NT2/D1 (cell line): ENCODE measurements around the gene VPS36.
"Not testable (repeated sequence)": the region's sequence is repeated elsewhere in the genome, so short reads cannot be mapped to it uniquely, and the experiment has no call there.

Experiments
- DNase-seq: peaks from one replicate; pipeline ENCODE4 v3.0.0-alpha.2; 2011; ENCODE audit warnings: low read depth, low spot score
- H3K27me3 ChIP-seq: 2 replicates; pipeline ENCODE4 v1.6.0; 2011; ENCODE audit warnings: mild to moderate bottlenecking; ENCODE audit not compliant: insufficient read length, insufficient read depth
- H3K36me3 ChIP-seq: 2 replicates; pipeline ENCODE4 v1.6.1; 2011; ENCODE audit warnings: mild to moderate bottlenecking, low read length, mixed read lengths; ENCODE audit not compliant: insufficient read depth, insufficient read length
- H3K4me1 ChIP-seq: 2 replicates; pipeline ENCODE4 v1.5.1; 2011; ENCODE audit not compliant: insufficient read depth, insufficient read length
- H3K4me3 ChIP-seq: 2 replicates; pipeline ENCODE4 v1.5.1; 2011; ENCODE audit warnings: low read depth; ENCODE audit not compliant: insufficient read length
- H3K9ac ChIP-seq: 2 replicates; pipeline ENCODE4 v1.6.0; 2011; ENCODE audit warnings: low read depth; ENCODE audit not compliant: insufficient read length
- H3K9me3 ChIP-seq: 2 replicates; pipeline ENCODE4 v1.5.1; 2011; ENCODE audit warnings: mild to moderate bottlenecking, low read length; ENCODE audit not compliant: insufficient read depth
- SUZ12 ChIP-seq: IDR thresholded peaks from 2 replicates; pipeline ENCODE4 v1.6.1; 2011; ENCODE audit not compliant: insufficient read length, insufficient read depth; ENCODE audit errors: extremely low read depth
- YY1 ChIP-seq: IDR thresholded peaks from 2 replicates; pipeline ENCODE4 v1.6.1; 2011; ENCODE audit not compliant: insufficient read length, insufficient read depth
- ZNF274 ChIP-seq: IDR thresholded peaks from 2 replicates; pipeline ENCODE4 v1.6.1; 2011; ENCODE audit warnings: mild to moderate bottlenecking, low read depth, low read length

Gene VPS36

DNA sequence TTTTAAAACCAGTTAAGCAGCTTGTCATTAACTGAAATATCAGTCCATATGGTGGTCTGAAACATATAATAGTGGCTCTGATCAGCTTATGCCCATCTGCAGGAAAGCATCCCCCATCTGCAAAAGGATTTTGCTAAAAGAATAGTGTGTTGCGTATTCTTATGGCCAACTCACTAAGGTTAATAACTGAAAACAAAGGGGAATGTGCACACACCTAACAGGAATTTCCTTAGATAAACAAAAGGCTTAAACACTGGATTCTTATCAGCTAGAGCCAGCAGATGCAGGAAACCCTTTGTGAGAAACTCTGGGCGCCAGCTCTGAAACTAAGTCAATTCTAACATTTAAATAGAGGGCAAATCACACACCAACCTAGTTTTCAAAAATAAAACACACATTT, 22.1 kb downstream of the VPS36 start:
- Histone ChIP-seq H3K4me1 (no peaks in the 10 kb centered on the region), H3K9ac (no peak overlapping the region), H3K9me3 (no peaks in the 10 kb centered on the region), H3K36me3 (peaks cover 7% of the 10 kb centered on the region), H3K27me3 (no peaks in the 10 kb centered on the region), H3K4me3 (no peak overlapping the region)
- no peak for TF ChIP-seq YY1
- DNase-seq: no peak

DNA sequence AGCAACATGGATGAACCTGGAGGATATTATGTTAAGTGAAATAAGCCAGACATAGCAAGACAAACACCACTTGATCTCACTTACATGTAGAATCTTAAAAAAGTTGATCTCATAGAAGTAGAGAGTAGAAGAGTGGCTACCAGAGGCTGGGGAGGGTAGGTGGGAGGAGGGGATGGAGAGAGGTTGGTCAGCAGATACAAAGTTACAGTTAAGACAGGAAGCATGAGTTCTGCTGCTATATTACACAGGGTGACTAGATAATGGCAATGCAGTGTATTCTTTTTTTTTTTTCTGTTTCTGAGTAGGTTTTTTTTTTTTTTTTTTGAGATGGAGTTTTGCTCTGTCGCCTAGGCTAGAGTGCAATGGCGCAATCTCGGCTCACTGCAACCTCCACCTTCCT, 29.2 kb downstream of the VPS36 start:
- H3K9me3 ChIP-seq: no peaks in the 10 kb centered on the region
- no peak for DNase-seq
- H3K36me3 ChIP-seq: peaks cover 9% of the 10 kb centered on the region

DNA sequence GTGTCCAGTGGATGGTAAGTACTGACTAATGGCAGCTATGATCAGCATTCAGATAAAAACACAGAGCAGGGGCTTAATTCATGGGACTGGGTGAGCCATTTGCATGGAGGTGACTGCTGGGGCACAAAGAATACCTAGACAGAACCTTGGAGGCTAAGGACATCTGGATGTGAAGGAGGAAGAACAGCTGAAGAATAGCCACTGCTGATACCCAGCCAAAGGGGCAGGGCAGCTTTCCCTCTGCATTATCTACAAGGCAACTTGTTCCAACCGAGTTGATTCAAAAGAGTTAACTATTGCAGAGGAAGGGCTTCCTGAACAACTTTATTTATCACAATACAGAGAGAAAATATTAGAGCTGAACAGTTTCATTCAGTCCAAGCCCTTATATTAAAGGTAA, 31.4 kb downstream of the VPS36 start:
- Histone ChIP-seq H3K9me3 (no peaks in the 10 kb centered on the region), H3K27me3 (no peaks in the 10 kb centered on the region), H3K36me3 (peaks cover 12% of the 10 kb centered on the region), H3K4me3 (no peak overlapping the region), H3K4me1 (no peaks in the 10 kb centered on the region), H3K9ac (no peak overlapping the region)
- DNase-seq: no peak
- TF ChIP-seq SUZ12 (no peak), YY1 (no peak), ZNF274 (no peak)

More for the DNA sequence above, 29.2 kb downstream of the VPS36 start:
- TF ChIP-seq YY1 (no peak), SUZ12 (no peak), ZNF274 (no peak)
- Histone ChIP-seq H3K4me1 (no peaks in the 10 kb centered on the region), H3K9ac (no peak overlapping the region), H3K4me3 (no peak overlapping the region), H3K27me3 (no peaks in the 10 kb centered on the region)

DNA sequence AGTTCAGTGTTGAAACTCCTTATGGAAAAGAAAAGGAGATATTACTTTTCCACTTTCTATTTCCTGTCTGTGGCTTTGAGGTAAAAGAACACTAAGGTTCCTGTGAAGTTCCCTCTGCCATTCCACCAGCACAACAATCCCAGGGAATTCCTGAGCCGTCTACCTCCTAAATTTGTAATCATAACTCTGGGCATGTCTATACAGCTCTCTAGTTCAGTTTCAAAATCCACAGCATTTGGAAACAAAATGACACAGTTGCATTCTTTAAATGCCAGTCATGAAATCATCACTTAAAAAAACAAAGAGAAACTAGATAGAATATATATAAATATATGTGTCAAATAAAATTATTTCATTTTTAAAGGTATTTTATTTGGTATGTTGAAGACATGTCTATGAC, 35.5 kb downstream of the VPS36 start:
- no peaks in the 10 kb centered on the region for H3K9me3 ChIP-seq
- DNase-seq: no peak
- TF ChIP-seq SUZ12 (no peak), YY1 (no peak), ZNF274 (no peak)
- no peaks in the 10 kb centered on the region for H3K4me1 ChIP-seq
- peaks cover 13% of the 10 kb centered on the region for H3K36me3 ChIP-seq
- H3K4me3 ChIP-seq: no peak overlapping the region
- H3K27me3 ChIP-seq: no peaks in the 10 kb centered on the region
- no peak overlapping the region for H3K9ac ChIP-seq

DNA sequence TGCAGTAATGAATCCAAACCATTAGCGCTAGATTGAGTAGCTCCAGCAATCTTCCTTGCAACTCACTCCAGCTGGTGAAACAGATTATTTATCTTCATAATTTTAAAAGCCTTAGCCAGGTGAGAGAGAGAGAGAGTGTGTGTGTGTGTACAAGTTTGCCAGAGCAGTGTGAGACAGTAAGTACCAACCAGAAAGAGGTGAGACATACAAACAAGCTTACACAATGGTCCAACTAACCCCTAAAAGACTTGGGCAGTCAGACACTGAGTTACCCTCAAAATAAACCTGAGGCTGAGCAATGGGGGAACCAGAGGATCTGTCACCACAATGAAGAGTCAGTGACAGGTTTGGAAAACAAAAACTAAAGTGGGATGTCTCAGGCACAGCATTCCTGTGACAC, 36.4 kb downstream of the VPS36 start:
- no peak overlapping the region for H3K9ac ChIP-seq
- DNase-seq: no peak
- H3K4me3 ChIP-seq: no peak overlapping the region
- H3K4me1 ChIP-seq: no peaks in the 10 kb centered on the region
- H3K9me3 ChIP-seq: no peaks in the 10 kb centered on the region
- H3K27me3 ChIP-seq: no peaks in the 10 kb centered on the region
- TF ChIP-seq ZNF274 (no peak), YY1 (no peak), SUZ12 (no peak)
- peaks cover 12% of the 10 kb centered on the region for H3K36me3 ChIP-seq

DNA sequence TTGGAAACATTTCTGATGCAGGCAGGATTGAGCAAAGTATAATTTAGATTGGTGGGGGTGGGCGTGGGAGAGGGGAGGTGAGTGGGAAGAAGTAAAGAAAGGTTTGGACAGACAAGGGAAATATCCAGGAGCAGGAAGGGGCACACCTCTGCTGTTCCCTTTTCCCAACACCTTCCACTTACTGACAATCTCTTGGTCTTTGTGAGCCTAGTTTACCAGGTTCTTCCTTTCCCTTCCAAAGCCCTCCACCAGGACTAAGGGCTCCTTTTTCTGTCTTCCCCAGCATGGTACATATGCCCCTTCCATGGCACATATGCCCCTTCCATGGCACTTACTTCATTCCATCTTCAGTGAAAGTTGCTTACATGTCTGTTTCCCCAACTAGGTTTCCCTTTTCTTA, 38.3 kb downstream of the VPS36 start:
- H3K36me3 ChIP-seq: peaks cover 8% of the 10 kb centered on the region
- TF ChIP-seq YY1: no peak
- TF ChIP-seq SUZ12: no peak
- TF ChIP-seq ZNF274: no peak
- no peak for DNase-seq

DNA sequence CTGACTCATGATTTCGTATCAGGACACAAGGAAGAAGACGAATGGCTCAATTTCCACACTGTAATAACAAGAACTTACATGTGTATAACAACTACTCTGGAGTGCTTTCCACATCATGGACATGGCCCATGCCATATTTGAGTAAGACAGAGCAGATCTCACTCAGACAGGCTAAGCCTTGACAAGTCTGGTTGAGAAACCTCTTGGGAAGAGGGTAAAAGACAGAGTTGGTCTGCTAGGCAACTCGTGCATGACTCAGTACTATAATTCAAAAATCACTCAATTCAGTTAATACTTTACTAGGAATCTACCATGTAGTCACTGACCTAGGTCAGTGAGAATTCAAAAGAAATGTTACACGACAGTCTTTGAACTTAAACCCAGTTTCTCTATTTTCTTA, 38.8 kb downstream of the VPS36 start:
- no peak overlapping the region for H3K9ac ChIP-seq
- no peaks in the 10 kb centered on the region for H3K4me1 ChIP-seq
- TF ChIP-seq YY1 (no peak), SUZ12 (no peak), ZNF274 (no peak)
- H3K4me3 ChIP-seq: no peak overlapping the region
- H3K36me3 ChIP-seq: peaks cover 8% of the 10 kb centered on the region
- no peak for DNase-seq
- no peaks in the 10 kb centered on the region for H3K9me3 ChIP-seq
- no peaks in the 10 kb centered on the region for H3K27me3 ChIP-seq

More for the DNA sequence above, 38.3 kb downstream of the VPS36 start:
- Histone ChIP-seq H3K9me3 (no peaks in the 10 kb centered on the region), H3K4me1 (no peaks in the 10 kb centered on the region), H3K4me3 (no peak overlapping the region), H3K27me3 (no peaks in the 10 kb centered on the region), H3K9ac (no peak overlapping the region)

DNA sequence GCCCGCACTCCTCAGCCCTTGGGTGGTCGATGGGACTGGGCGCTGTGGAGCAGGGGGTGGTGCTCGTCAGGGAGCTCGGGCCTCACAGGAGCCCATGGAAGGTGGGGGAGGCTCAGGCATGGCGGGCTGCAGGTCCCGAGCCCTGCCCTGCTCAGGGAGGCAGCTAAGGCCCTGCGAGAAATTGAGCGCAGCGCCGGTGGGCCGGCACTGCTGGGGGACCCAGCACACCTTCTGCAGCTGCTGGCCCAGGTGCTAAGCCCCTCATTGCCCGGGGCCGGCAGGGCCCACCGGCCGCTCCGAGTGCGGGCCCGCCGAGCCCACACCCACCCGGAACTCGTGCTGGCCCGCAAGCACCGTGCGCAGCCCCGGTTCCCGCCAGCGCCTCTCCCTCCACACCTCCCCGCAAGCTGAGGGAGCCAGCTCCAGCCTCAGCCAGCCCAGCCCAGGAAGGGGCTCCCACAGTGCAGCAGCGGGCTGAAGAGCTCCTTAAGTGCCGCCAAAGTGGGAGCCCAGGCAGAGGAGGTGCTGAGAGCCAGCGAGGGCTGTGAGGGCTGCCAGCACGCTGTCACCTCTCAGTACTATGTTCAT, 42.3 kb downstream of the VPS36 start:
- not testable (repeated sequence) for H3K9ac ChIP-seq, DNase-seq, H3K36me3 ChIP-seq, H3K4me1 ChIP-seq, H3K4me3 ChIP-seq, H3K9me3 ChIP-seq
- H3K27me3 ChIP-seq: peaks cover 20% of the 10 kb centered on the region

DNA sequence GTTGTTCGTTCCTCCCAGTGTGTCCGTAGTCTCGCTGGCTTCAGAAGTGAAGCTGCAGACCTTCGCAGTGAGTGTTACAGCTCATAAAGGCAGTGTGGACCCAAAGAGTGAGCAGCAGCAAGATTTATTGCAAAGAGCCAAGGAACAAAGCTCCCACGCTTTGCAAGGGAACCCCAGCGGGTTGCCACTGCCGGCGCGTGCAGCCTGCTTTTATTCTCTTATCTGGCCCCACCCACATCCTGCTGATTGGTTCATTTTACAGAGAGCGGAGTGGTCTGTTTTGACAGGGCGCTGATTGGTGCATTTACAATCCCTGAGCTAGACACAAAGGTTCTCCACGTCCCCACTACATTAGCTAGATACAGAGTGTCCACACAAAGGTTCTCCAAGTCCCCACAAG, 43.0 kb downstream of the VPS36 start:
- peaks cover 20% of the 10 kb centered on the region for H3K27me3 ChIP-seq
- H3K4me1 ChIP-seq, DNase-seq, H3K9me3 ChIP-seq, H3K4me3 ChIP-seq, H3K36me3 ChIP-seq, H3K9ac ChIP-seq: not testable (repeated sequence)
